Muscle of arm (tissue), 12 donors: ENCODE measurements around the gene SSRP1. TPM values are rescaled to one million over a fixed set of nuclear protein-coding genes. Genes with fewer than 3 reads are reported as not detected.
A peak's percentile ranks its signal among the peaks of the same experiment; 100 is the strongest.
"Not testable (repeated sequence)": the region's sequence is repeated elsewhere in the genome, so short reads cannot be mapped to it uniquely, and the experiment has no call there.

Experiments
- DNase-seq: peaks from one replicate; pipeline ENCODE4 v3.0.0-alpha.2; 2013
- polyA plus RNA-seq, 12 donors: library from polyadenylated mRNA; unstranded; fragments of 120-200 nt; gene quantifications; one replicate each; pipeline ENCODE4 v1.2.1, GENCODE V29; 2013; ENCODE audit not compliant: insufficient read length in 12 of 12

The SSRP1 gene
- polyA plus RNA-seq, 12 donors, result 75.2 to 157 (median 94.7) TPM; not detected in 1

DNA sequence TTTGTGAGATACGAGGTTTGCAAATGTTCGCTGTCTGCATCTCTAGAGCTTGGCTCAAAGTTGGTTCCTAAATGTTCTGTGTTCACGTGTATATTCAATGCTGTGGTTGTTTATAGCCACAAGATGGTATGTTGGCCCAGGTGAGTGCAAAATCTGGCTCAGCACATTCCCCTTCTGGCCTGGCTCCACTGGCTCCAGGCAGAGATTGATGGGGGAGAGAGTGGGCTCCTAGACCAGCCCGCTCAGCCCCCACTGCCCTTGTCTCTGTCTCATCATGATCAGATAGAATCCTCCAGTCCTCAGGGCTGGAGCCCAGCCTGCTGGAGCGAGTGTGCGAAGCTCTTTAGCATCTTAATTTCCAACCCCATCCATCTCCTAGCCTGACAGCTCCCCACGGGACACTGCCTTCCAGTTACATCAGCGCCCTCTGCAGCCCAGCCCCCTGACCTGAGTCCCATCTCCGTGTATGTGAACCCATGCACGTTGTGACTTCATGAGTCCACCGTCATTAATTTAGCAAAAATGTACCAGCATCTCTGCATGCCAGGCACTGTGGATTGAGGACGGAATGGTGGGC lies 4.4 kb upstream of the SSRP1 start:
- no peak for DNase-seq

- no peak for DNase-seq
Observed at GRCh38 chr11:57339328-57339727, 3.6 kb upstream of the SSRP1 start.

- no peak for DNase-seq
Observed at GRCh38 chr11:57338142-57338541, 2.5 kb upstream of the SSRP1 start, which contains the start of gene P2RX3. Gene P2RX3, plus strand, starts transcription at chr11:57338352. Its CDS starts 199 bp downstream, at chr11:57338551.

DNA sequence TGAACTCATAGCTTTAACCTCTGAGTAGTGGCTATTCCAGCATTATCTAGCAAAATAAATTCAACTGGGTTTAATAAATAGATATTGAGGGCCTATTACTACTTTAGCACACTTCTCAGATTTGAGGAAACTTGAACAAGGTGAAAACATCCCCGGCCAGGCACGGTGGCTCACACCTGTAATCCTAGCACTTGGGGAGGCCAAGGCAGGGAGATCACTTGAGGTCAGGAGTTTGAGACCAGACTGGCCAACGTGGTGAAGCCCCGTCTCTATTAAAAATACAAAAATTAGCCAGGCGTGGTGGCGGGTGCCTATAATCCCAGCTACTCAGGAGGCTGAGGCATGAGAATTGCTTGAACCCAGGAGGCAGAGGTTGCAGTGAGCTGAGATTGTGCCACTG lies 1.2 kb upstream of the SSRP1 start:
- not testable (repeated sequence) for DNase-seq

DNA sequence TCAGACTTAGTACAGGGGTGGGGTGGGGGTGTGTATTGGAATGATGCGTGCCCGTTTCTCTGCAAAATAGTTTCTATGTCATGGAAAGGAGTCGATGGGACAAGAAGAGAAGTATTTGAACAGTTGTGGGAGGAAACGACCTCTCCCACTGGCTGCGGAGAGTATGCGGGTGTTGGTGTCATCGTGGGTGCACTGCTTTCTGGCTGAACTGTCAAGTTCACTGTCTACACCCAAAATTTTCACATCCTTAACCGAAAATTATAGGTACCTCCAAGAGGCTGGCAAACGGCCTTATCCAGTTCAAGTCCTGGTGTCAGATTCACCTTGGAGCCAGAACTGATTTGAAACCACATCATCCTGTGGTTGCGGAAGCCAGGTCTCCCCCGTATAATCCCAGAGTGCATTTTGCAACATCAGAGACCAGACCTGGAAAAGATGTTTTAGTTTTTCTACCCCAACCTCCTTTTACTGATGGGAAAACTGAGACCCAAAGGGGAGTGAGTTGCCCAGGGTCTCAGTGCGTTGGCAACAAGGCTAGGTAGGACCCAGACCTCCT lies 497 bp upstream of the SSRP1 start:
- DNase-seq, result no peak

DNA sequence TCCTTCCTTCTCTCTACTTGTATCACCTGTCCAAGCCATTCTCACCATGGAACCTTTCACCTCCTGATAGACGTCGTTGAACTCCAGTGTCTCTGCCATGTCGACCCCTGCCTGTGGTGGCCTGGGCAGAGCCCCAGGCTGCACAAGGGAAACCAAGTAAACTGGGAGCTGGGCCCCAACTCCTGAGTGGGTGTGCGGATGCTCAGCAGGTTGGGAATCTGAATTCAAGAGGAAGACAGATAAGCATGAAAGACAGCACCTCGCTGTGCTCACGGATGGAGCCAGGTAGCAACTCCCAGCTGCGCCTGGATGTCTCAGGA lies 709 bp downstream of the SSRP1 start:
- no peak for DNase-seq

- no peak for DNase-seq
Observed at GRCh38 chr11:57332694-57333440, 2.8 kb downstream of the SSRP1 start.

GRCh38 chr11:57331720-57332119 lies 4.0 kb downstream of the SSRP1 start:
- DNase-seq, result no peak

- DNase-seq, result no peak
Observed at GRCh38 chr11:57330029-57330428, 5.7 kb downstream of the SSRP1 start.

DNA sequence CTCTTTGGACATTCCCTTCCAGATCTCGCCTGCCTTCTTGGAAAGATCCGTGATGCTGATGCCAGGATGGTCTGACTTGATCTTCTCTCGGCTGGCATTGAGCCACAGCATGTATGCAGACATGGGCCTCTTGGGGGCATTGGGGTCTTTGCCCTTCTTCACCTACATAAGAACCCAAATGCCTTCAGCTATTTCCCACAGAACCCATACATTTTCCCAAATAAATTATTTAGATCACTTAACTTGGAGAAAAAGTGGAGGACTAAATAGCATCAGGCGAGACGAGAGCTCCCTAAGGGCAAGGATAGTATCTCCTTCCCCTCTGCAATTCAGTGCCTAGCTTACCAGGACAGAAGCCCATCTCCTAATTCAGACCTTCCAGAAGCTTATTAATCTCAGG lies 8.0 kb downstream of the SSRP1 start:
- no peak for DNase-seq

DNA sequence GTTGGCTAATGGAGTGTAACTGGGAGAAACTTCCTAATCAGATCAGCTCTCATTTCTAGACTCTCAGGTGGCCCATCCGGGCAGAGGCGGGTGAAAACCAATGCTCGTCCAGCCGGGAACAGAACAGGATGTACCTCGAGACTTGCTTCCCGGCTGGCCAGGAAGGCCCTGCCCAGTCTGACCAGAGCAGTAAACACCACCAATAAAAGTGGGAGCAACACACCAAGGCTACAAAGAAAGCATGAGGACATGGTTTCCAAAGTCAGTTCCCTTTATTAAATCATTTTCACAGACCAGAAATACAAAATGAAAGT lies 10.0 kb downstream of the SSRP1 start:
- no peak for DNase-seq

GRCh38 chr11:57324886-57325734 lies 10.6 kb downstream of the SSRP1 start, which contains the start of gene TNKS1BP1:
Gene TNKS1BP1, minus strand, starts transcription at chr11:57324952. Its CDS starts 3,067 bp downstream, at chr11:57321885.
- DNase-seq, result peak; percentile 95

DNA sequence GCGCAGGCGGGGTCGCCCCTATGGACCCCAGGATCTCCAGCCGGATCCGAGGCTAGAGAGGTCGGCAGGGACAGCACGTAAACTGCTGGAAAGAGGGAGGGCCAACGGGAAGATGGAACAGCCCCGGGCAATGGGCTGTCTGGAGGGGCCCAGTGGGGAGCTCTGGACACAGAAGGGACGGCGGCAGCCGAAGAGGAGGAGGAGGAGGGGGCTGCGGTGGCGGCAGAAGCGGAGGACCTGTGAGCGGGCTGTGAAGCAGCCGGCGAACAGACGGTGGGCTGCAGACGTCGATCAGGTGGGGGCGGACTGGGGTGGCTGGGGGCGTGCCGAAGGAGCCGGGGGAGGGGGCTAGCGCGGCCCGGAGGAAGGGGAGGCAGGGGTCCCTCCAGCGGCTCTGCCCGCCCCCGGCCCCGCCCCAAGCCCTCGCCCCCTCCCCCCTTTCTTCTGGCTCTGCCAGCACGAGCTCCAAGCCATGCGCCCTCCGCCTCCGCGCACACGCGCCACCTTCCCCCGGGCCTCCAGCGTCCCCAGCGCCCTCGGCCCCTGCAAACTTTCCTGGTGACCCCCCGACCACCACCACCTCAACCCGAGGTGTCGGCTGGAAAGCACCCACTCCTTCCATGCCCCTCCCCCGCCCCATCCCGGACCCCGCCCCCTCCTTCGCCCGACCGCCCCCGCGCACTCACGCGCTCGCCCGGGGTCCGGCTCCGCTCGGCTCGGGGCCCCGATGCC lies 11.4 kb downstream of the SSRP1 start:
- DNase-seq, result peak; percentile 80

DNA sequence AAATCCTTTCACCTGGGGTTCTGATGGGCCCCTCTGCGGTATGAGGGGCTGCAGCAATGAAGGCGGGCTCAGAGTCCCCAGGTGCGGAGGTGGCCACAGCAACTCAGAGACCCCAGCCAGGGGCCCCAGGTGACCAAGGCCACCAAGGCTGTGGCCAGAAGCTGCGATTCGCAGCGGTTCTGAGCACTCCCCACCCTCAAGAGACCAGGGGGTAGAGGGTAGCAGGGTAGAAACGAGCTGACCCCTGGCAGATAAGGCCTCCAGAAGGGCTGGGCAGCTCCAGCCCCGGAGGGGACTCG lies 11.9 kb downstream of the SSRP1 start:
- DNase-seq, result no peak

DNA sequence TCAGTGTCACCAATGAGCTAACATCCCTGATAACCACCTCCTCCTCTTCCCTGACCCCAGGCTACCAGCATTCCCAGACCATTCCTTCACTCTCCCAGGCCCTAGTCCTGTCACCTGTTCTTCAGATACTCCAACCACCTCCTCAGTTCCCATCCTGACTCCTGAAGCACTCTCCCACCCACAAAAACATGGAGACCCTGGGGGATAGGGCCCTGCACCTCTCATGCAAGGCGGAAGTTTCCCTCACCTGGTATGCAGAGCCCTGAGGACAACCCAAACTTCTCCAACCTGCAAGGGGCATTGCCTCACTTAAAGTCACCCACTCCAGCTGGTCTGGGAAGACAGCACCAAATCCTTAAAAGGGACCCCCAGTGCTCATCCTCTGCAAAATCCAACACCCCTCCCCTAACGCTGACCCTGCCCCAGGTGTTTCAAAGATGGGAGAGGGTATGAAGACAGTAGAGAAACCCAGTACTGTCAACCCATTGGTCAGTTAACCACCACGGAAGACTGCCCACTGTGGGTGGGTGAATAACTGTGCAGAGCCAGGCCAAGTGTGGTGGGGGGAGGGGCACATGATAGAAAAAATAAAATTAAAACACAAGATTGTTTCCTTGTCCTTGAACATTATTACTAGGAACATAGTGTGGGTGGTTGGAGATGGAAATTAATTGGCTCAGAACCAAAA lies 12.4 kb downstream of the SSRP1 start:
- no peak for DNase-seq

DNA sequence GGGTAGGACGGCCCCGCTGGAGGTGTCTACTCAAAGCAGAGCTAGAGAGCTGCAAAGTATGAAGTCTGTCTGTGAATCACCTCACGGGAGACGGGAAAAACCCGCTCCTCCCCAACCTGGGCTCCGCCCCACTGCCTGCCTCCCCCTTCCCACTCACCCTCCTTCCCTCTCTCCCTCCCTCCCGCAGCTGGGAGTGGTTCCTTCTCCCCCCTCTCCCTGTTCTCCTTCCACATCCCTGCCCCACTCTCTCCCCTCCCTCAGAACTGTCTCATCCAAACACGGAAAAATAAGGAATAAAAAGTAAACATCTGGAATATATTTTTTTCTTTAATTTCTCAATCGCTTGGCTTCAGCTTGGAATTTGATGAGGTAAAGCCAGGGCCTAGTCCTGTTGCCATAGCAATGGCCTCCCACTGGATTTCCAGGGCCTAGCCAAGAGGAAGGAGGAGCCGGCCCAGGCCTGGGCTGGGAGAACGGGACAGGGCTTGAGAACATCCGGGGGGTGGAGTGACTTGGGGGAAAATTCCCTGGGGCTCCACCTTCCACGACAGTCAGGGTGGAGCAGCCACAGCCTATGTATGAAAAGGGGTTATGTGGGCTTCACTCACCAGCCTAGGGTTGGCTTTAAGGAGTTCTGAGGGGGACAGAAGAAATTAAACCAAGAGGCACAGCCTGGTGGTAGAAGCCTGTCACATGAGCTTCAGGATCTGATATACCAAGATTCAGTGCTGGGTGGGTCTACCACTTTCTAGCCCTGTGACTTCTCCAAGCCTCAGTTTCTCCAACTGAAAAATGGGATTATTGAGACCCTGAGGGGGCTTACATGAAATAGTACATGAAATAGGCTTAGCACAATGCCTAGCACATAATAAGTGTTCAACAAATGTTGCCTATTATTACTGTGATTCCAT lies 13.2 kb downstream of the SSRP1 start:
- DNase-seq, result peak; percentile 96

DNA sequence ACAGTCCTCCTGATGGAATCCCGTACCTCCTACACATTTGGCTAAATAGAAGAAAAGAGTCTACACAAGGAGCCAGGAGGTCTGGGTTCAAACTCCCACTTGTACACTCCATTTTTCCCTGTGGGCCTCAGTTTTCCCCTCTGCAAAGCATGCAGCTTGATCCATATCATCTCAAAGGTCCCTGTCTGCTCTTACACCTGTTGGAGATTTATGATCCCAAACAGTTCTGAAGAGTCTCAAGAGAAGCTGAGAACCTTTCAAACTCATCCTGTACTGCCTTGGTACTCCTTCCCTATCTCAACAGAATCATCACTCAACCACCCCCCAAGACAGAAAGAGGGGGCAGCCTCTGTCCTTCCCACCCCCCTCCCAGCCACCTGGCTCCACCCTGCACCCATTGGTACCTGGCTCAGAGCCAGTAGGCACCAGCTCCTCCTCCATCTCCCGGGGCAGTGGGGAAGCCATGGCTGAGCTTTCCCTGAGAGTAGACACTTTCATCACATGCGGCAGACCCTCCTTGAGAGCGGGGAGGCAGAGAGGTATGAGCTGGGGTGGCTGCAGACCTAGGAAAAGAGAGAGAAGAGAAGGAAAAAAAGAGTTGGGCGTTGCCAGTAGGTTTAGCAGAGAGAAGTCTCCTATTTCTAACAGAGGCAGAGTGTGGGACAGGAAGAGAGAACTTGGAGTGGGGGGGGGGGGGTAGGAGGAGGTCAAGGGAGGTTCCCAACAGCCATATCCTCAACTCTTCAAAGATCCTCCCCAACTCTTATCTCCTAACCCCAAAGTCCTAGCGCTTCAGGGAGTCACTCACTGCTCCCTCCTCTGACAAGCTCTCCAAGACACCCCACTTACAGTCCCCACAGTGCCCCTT lies 14.1 kb downstream of the SSRP1 start:
- no peak for DNase-seq

DNA sequence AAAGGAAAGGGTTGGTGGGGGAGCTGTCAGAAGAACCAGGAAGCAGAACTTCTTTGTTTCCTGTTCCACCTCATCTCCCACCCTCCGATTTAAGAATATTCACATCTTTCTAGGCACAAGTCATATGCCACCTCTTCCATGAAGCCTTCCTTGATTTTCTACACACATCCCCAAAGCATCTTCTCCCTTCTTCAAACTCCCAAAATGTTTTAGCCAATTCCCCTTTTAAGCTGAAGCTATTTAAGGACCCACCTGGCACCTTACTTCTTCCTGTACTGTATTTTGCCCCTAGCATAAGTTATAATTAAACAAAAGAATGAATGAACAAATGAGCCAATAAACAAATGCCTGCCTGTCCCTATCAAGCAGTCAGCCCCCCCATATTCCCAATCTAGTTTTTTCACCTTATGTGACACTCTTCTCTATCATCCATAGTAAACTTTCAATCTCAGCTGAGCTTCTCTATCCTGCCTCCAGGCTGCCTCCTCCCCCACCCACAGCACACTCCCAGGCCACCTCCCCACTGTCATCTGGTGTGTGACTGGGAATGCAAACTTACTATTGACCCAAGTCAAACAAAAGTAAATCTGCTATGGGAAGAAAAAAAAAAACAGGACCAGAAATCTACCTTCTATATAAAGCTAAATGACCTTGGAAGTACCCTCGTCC lies 14.8 kb downstream of the SSRP1 start:
- DNase-seq, result no peak
